SKM-1 treated with dmso at 0.1 percent for 144 hours (cell line): ENCODE data around the gene IQCB1.
"Not testable (repeated sequence)": the region's sequence is repeated elsewhere in the genome, so short reads cannot be mapped to it uniquely, and the experiment has no call there.

Experiments
- DNase-seq: peaks from one replicate; lab custom pipeline; 2025; ENCODE audit not compliant: unreplicated experiment; lab: John Stamatoyannopoulos, UW

The IQCB1 gene

GRCh38 chr3:121748680-121749275, 86.1 kb downstream of the IQCB1 start:
- DNase-seq = no peak

- no peak for DNase-seq
Observed at GRCh38 chr3:121747976-121748375, 86.9 kb downstream of the IQCB1 start.

- DNase-seq = not testable (repeated sequence)
Observed at GRCh38 chr3:121743106-121743505, 91.8 kb downstream of the IQCB1 start.

DNA sequence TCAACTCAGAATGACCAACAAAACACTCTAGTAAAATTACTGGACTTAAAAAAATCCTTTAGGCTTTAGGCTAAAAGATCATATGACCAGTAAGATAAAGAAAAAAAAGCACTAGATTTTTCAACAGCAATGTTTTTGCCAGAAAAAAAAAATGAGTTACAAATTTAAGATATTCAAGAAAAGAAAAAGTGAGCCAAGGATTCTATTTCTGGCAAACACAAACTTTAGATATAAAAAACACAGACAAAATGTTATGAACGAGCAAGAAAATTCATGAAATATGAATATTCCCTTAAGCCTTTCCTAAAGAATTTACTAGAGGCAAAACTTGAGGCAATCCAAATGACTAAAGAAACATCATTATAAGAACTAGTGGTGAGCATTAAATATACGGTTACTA, 94.0 kb downstream of the IQCB1 start:
- no peak for DNase-seq

DNA sequence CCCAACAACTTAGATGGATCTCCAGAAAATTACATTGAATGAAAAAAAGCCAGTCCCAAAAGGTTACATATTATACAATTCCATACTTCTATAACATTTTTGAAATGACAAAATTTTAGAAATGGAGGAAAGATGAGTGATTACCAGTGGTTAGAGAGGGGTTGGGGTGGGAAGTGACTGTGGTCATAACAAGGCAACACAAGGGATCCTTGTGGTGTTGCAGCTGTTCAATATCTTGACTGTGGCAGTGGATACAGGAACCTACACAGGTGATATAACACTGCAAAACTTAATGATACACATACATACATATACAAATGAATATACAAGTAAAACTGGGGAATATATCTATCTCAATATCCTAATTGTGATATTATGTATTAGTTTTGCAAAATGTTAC, 95.0 kb downstream of the IQCB1 start:
- no peak for DNase-seq

DNA sequence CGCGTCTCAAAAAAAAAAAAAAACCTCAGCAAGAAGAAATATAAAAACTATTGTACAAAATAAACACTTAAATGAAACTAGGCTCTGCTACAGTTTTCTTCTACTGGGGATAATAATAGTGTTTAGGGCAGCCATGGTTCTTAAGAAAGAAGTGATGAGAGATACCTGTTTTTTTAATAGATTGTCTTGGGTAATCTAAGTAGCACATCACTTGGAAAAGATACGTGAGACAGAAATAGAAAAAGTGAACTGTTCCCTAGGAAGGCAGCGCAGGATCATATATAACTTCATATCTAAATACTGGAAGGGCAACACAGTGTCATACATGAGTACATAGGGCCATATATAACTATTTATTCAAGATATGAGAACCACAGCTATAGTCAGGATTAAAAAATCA, 97.2 kb downstream of the IQCB1 start:
- no peak for DNase-seq

GRCh38 chr3:121736112-121736511, 98.7 kb downstream of the IQCB1 start:
- DNase-seq = no peak

- no peak for DNase-seq
Observed at GRCh38 chr3:121735047-121735696, 99.7 kb downstream of the IQCB1 start.

DNA sequence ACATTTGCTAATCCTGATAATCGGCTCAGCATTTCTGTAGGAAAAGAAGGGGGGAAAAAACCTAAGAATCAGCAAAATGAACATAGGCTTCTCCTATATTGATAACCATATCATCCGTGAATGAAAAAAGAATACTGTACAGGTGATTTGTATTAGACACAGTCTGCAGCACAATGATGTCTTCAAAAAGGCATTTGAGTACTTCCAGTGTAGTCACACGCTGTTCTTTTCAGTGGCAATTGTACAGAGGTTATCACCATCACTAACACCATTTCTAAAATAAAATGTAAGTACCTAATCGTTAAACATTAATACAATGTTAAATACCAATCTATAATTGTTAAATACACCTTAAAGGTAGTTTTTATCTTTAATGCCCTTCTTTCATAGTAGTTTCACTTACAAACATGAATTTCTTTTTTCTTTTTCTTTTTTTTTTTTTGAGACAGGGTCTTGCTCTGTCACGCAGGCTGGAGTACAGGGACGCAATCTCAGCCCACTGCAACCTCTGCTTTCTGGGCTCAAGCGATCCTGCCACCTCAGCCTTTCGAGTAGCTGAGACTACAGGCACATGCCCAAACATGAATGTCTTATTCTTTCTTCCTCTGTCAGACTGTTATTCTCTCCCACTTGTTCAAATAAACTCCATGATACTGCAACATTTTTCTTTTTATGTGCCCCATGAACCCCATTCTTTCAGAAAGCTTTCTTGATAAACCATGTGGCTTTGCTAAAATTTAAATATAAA, 103.7 kb downstream of the IQCB1 start:
- DNase-seq = no peak

- peak; percentile 68 for DNase-seq
Observed at GRCh38 chr3:121724130-121724529, 110.7 kb downstream of the IQCB1 start.

DNA sequence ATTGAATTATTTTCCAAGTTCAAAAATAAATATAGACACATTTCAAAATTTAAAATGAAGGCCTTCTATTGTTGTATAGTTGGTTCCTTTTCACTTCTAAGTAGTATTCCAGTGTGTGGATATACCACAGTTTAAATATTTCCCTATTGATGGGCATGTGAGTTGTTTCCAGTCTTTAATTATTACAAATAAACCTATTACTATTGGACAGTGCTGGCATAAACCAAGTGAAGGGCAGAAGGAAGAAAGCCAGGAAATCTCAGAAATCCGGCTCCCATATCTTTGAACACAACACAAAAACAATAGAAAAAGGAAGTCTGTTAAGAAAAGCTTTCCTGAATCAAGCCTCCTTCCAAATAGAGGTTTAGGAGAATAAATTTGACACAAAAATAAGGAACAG, 111.4 kb downstream of the IQCB1 start:
- DNase-seq = no peak

- DNase-seq = no peak
Observed at GRCh38 chr3:121722411-121722810, 112.4 kb downstream of the IQCB1 start.

- no peak for DNase-seq
Observed at GRCh38 chr3:121720163-121720562, 114.7 kb downstream of the IQCB1 start.
